Endothelial cell of umbilical vein (primary cell): Measurements from ENCODE around the gene DLG5.

Source experiments
- EZH2 ChIP-seq: IDR thresholded peaks from 2 replicates; pipeline ENCODE4 v1.6.1; 2012; ENCODE audit warnings: borderline replicate concordance, low read depth, mild to moderate bottlenecking, moderate library complexity, low read length, inconsistent platforms; ENCODE audit not compliant: severe bottlenecking
- FOS ChIP-seq: IDR thresholded peaks from 2 replicates; pipeline ENCODE4 v1.6.1; 2011; ENCODE audit warnings: mild to moderate bottlenecking, low read length, moderate library complexity, borderline replicate concordance; ENCODE audit not compliant: insufficient read depth
- MYC ChIP-seq: IDR thresholded peaks from one replicate; pipeline ENCODE4 v1.6.1; 2011; ENCODE audit warnings: mild to moderate bottlenecking, low read depth, low read length
- POLR2A ChIP-seq: IDR thresholded peaks from 2 replicates; pipeline ENCODE4 v1.6.1; 2012; ENCODE audit warnings: low read depth, mild to moderate bottlenecking, control low read depth, low read length
- POLR2AphosphoS5 ChIP-seq: IDR thresholded peaks from 2 replicates; pipeline ENCODE4 v1.6.1; 2012; ENCODE audit warnings: low read depth, mild to moderate bottlenecking, control low read depth, low read length, moderate library complexity; ENCODE audit not compliant: insufficient read depth
- TF ChIP-seq, protein P1 (sequence below), 2 donors: IDR thresholded peaks; 1 replicate in 1 of 2; 2 replicates in 1 of 2; pipeline ENCODE4 v1.5.1; 2011; ENCODE audit warnings: low read length in 2 of 2, mild to moderate bottlenecking in 2 of 2, moderate library complexity in 2 of 2, control low read depth in 1 of 2, inconsistent platforms in 1 of 2, low read depth in 1 of 2; ENCODE audit not compliant: insufficient read depth in 1 of 2; ENCODE audit errors: extremely low read depth in 1 of 2
- TF ChIP-seq, protein P2 (sequence below): IDR thresholded peaks from 2 replicates; pipeline ENCODE4 v1.6.1; 2011; ENCODE audit not compliant: insufficient read depth, insufficient read length

- TF ChIP-seq, protein P1, sequence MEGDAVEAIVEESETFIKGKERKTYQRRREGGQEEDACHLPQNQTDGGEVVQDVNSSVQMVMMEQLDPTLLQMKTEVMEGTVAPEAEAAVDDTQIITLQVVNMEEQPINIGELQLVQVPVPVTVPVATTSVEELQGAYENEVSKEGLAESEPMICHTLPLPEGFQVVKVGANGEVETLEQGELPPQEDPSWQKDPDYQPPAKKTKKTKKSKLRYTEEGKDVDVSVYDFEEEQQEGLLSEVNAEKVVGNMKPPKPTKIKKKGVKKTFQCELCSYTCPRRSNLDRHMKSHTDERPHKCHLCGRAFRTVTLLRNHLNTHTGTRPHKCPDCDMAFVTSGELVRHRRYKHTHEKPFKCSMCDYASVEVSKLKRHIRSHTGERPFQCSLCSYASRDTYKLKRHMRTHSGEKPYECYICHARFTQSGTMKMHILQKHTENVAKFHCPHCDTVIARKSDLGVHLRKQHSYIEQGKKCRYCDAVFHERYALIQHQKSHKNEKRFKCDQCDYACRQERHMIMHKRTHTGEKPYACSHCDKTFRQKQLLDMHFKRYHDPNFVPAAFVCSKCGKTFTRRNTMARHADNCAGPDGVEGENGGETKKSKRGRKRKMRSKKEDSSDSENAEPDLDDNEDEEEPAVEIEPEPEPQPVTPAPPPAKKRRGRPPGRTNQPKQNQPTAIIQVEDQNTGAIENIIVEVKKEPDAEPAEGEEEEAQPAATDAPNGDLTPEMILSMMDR (IDR thresholded peaks at IDR 0.05; ENCODE audit: extremely low read depth in 1 of 2, insufficient read depth in 1 of 2, low read depth in 1 of 2, low read length in 2 of 2): no peak
- TF ChIP-seq POLR2AphosphoS5: no peak
- no peak for TF ChIP-seq EZH2
- no peak for TF ChIP-seq POLR2A
- TF ChIP-seq, protein P2, sequence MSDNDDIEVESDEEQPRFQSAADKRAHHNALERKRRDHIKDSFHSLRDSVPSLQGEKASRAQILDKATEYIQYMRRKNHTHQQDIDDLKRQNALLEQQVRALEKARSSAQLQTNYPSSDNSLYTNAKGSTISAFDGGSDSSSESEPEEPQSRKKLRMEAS: no peak
- no peak for TF ChIP-seq FOS
- TF ChIP-seq MYC: no peak
These were observed 101.6 kb downstream of the DLG5 start for GRCh38 chr10:77824908-77825307.
